Ascending aorta (tissue), 2 donors: ENCODE measurements around the gene MYO3B. TPM values are rescaled to one million over a fixed set of nuclear protein-coding genes. Genes with fewer than 3 reads are reported as not detected.

Source experiments
- DNase-seq, 2 donors: peaks; one replicate each; pipeline ENCODE4 v3.0.0-alpha.2; 2019; ENCODE audit warnings: low spot score in 2 of 2
- H3K27ac ChIP-seq, 2 donors: fragments of 200-600 bp; sonication (generic); one replicate each; pipeline ENCODE4 v1.5.1; 2016 to 2017; ENCODE audit warnings: mild to moderate bottlenecking in 1 of 2
- H3K27me3 ChIP-seq: fragments of 200-600 bp; sonication (generic); one replicate; pipeline ENCODE4 v1.5.1; 2017
- H3K36me3 ChIP-seq, 2 donors: fragments of 200-600 bp; sonication (generic); one replicate each; pipeline ENCODE4 v1.5.1; 2016
- H3K4me1 ChIP-seq, 2 donors: fragments of 200-600 bp; sonication (generic); one replicate each; pipeline ENCODE4 v1.5.1; 2016 to 2017; ENCODE audit warnings: mild to moderate bottlenecking in 1 of 2
- H3K4me3 ChIP-seq, 2 donors: fragments of 200-600 bp; sonication (generic); one replicate each; pipeline ENCODE4 v1.5.1; 2016 to 2017; ENCODE audit warnings: mild to moderate bottlenecking in 1 of 2
- H3K9me3 ChIP-seq, 2 donors: fragments of 200-600 bp; sonication (generic); one replicate each; pipeline ENCODE4 v1.5.1; 2016
- intact Hi-C: fragments of 100-400 bp; cut with DNase I; formaldehyde crosslinking; loops from one replicate; pipeline ENCODE4 v1.15.1; 2023
- total RNA-seq: library from RNA; depleted of rRNA; stranded (reverse); fragments of >200 nt; gene quantifications from one replicate; pipeline ENCODE4 v1.1.0, GENCODE V29; 2016
- TF ChIP-seq, protein P1 (sequence below), 3 experiments: fragments of 200-600 bp in 2 of 3; fragments of 450-650 bp in 1 of 3; sonication (generic) in 2 of 3; IDR thresholded peaks; one replicate each; pipeline ENCODE4 v1.5.1; 2016 to 2019; ENCODE audit warnings: antibody characterized with exemption in 3 of 3, mild to moderate bottlenecking in 1 of 3, moderate library complexity in 1 of 3

The MYO3B gene
- total RNA-seq, 1 donor from 2014 or later = not detected

DNA sequence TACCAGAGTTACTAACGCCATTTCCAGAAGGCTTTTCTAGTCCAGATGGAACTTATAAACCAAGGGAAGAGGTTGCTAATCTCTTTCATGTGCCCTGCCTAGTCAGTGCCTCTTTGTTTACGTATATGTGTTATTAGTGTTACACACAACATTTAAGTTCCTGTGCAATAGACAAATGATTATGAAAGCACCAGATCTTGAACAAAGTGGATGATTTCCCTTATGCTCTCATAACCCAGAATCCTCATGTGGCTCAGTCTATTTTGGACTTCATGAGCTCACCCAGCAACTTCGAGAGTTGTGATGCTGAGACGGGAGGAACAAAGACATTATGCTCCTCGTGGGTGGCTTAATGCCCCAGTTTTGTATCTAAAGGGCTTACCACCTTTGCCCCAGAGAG is 322.8 kb downstream of the MYO3B start:
- no peak for DNase-seq
- Histone ChIP-seq H3K4me3 (no peak overlapping the region), H3K9me3 (no peaks in the 10 kb centered on the region), H3K27ac (no peak overlapping the region), H3K36me3 (no peaks in the 10 kb centered on the region), H3K4me1 (peaks cover 0 to 4% of the 10 kb centered on the region in 2 donors), H3K27me3 (no peaks in the 10 kb centered on the region)
- TF ChIP-seq, protein P1, sequence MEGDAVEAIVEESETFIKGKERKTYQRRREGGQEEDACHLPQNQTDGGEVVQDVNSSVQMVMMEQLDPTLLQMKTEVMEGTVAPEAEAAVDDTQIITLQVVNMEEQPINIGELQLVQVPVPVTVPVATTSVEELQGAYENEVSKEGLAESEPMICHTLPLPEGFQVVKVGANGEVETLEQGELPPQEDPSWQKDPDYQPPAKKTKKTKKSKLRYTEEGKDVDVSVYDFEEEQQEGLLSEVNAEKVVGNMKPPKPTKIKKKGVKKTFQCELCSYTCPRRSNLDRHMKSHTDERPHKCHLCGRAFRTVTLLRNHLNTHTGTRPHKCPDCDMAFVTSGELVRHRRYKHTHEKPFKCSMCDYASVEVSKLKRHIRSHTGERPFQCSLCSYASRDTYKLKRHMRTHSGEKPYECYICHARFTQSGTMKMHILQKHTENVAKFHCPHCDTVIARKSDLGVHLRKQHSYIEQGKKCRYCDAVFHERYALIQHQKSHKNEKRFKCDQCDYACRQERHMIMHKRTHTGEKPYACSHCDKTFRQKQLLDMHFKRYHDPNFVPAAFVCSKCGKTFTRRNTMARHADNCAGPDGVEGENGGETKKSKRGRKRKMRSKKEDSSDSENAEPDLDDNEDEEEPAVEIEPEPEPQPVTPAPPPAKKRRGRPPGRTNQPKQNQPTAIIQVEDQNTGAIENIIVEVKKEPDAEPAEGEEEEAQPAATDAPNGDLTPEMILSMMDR (IDR thresholded peaks at IDR 0.05) = no peak
- intact Hi-C loops = no loop called here

DNA sequence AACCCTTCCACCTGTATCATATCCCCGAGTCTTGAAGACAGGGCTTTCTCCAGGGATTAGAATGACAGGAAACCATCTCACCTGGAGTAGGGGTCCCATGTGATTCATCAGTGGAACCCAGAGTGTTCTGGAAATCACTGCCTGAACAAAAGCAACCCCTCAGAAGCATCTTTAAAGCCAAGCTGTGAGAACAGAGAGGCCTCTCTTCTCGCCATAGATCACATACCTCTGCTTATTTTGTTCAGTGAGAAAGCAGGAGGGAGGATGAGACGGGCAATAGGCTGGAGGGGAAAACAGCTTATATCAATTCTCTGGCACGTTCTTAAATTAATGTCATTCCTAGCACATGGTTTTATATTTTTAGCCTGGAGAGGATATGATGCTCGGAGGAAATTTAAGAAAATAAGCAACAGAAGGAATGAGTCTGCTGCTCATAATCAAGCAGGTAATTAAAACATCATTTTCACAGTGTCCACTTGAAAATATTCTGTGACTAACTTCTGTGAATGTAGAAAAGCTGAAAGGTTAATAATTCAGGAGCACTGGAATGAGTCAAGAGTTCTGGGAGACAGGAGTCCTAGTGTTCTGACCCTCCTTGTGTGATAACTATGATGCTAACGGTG is 323.6 kb downstream of the MYO3B start:
- H3K9me3 ChIP-seq = no peaks in the 10 kb centered on the region
- H3K4me3 ChIP-seq = no peak overlapping the region
- no peaks in the 10 kb centered on the region for H3K36me3 ChIP-seq
- intact Hi-C loops = no loop called here
- TF ChIP-seq, protein P1 (IDR thresholded peaks at IDR 0.05) = no peak
- H3K27me3 ChIP-seq = no peaks in the 10 kb centered on the region
- H3K4me1 ChIP-seq = peaks cover 0 to 8% of the 10 kb centered on the region in 2 donors
- H3K27ac ChIP-seq = no peak overlapping the region
- no peak for DNase-seq

DNA sequence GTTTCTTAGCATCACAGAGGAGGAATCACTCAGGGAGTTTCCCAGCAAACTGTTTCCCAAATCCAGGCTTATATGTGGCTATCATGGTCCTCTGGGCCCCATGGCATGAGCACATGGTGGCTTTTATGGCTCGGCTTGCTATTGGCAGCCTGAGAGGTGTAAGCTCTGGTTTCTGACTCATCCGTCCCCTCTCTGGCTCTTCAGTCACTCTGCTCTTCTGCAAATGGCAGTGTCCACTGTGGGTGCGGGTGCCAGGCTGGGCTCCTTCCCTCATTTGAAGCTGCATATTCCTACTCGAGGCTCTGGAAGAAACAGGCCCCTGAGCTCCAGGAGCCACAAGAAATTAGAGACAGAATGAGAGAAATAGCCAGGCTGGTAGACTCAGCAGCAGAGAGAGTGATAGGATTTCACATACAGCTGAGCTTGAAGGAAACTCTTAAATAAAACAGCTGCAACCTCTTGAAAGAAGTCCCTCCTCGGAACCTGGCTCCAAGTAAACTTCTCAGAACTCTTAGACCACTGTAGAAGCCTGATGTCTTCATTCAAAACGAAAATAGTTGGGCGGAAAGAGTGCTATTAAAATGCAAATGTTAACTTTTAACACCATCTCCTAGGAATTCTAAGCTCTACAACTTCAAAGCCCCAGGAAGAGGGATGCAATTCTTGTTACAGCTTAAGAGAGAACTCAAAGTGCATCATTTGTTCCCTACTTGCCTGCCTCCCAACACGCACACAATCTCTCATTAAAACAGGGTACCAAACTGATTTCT is 324.6 kb downstream of the MYO3B start:
- H3K27ac ChIP-seq = no peak overlapping the region
- no peak for DNase-seq
- TF ChIP-seq, protein P1 (IDR thresholded peaks at IDR 0.05) = no peak
- no peaks in the 10 kb centered on the region for H3K36me3 ChIP-seq
- no peaks in the 10 kb centered on the region for H3K9me3 ChIP-seq
- intact Hi-C loops = no loop called here
- H3K4me3 ChIP-seq = no peak overlapping the region
- H3K4me1 ChIP-seq = peaks cover 0 to 8% of the 10 kb centered on the region in 2 donors
- H3K27me3 ChIP-seq = no peaks in the 10 kb centered on the region

DNA sequence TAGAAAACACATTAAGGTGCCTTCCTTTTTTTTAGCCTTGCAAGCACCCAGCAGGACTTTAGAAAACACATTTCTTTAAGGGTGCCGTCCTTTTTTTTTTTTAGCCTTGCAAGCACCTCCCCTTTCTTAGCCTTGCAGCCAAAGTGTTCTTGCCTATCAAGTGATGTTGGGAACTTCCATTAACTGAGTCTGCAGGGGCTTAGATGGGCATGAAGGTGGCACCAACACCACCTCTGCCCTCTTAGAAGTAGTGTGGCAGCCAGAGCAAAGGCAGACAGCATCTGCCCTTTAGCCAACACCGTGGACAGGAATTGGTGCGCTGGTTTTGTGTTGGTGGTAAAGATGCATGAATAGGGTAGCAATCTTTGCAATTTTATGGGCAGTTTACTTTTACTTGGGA is 325.6 kb downstream of the MYO3B start:
- no peaks in the 10 kb centered on the region for H3K9me3 ChIP-seq
- no peak overlapping the region for H3K27ac ChIP-seq
- H3K4me1 ChIP-seq = peaks cover 0 to 8% of the 10 kb centered on the region in 2 donors
- intact Hi-C loops = no loop called here
- no peak overlapping the region for H3K4me3 ChIP-seq
- TF ChIP-seq, protein P1 (IDR thresholded peaks at IDR 0.05) = no peak
- H3K27me3 ChIP-seq = no peaks in the 10 kb centered on the region
- H3K36me3 ChIP-seq = no peaks in the 10 kb centered on the region
- no peak for DNase-seq

DNA sequence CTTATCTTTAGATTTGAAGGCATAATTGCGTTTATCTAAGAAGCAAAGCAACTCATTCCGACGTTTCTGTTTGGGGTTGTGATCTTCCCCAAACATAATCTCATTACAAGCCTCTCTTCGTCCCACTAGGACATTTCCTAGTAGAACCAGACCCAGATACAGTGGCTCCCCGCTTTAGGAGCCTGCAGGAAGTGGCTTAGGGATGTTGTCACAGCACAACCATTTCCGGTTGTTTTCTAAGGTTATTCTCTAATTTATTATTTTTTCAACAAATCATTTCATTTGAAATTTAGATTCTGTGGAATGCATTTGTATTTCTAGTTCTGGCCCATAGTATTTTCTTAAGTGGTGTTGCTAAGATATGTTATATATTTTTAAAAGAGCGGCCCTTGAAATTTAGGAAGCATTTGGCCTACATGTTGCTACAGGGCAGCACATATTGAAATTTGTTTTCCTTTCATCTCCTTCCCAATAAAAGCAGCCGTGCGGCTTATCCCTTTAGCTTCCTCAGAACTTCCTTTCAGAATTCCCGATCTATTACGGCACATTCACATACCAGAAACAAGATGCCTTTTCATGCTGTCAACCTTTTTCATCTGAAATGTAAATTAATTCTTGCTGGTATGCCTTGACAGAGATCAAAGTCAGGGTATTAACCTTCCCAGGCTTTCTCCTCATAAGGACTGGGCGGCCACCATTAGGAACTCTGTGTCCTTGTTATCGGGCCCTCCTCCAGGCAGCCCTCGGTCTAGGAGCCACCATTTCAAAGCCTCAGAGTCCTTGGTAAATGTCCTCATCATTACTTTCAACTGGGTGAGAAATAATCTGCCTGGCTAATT is 326.2 kb downstream of the MYO3B start:
- Histone ChIP-seq H3K27me3 (no peaks in the 10 kb centered on the region), H3K4me3 (no peak overlapping the region), H3K27ac (no peak overlapping the region), H3K36me3 (no peaks in the 10 kb centered on the region), H3K9me3 (no peaks in the 10 kb centered on the region), H3K4me1 (peaks cover 0 to 8% of the 10 kb centered on the region in 2 donors)
- intact Hi-C loops = no loop called here
- TF ChIP-seq, protein P1 (IDR thresholded peaks at IDR 0.05) = no peak
- DNase-seq = no peak
